HG03135 (cell line): ENCODE results near the gene ABCB4.

Source experiments
- ATAC-seq: cut with Tn5 transposase; IDR thresholded peaks from one replicate; pipeline ENCODE4 v1.9.1; 2021; ENCODE audit warnings: mild to moderate bottlenecking, moderate library complexity; ENCODE audit not compliant: unreplicated experiment

ABCB4 gene

GRCh38 chr7:87359366-87359765 lies 116.1 kb downstream of the ABCB4 start:
- ATAC-seq, result no peak

- ATAC-seq, result no peak
Measured at GRCh38 chr7:87356448-87356847, 119.0 kb downstream of the ABCB4 start.

- no peak for ATAC-seq
Measured at GRCh38 chr7:87354749-87355148, 120.7 kb downstream of the ABCB4 start.
